Neural progenitor cell (in vitro differentiated cells): ENCODE data around the gene LEMD2.

Experiments used
- CTCF ChIP-seq: fragments of 200-600 bp; sonication (generic); IDR thresholded peaks from 2 replicates; pipeline ENCODE4 v1.5.1; 2017; ENCODE audit warnings: antibody characterized with exemption, mild to moderate bottlenecking
- EZH2phosphoT487 ChIP-seq: fragments of 200-600 bp; sonication (generic); IDR thresholded peaks from 2 replicates; pipeline ENCODE4 v1.6.1; 2017; ENCODE audit warnings: antibody characterized with exemption

DNA sequence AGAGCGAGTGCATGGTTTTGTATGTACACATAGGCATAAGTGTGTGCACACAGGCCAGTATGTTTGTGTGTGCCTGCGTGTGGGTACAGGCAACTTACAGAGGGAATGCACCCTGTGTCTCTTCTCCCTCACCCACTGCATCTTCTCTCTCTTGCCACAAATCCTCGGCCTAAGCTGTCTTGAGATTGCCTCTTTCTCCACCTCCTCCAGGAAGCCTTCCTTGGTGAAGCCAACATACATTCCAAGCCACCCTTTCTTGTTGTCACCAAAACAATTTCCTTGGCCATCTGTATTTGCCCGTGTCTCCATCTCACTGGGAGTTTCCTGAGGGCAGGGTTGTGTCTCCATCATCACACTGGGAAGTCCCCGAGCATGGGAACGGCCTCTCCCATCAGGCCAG is 44.7 kb upstream of the LEMD2 start:
- TF ChIP-seq CTCF = no peak
- no peak for TF ChIP-seq EZH2phosphoT487
